Right atrium auricular region (tissue), 2 donors: Measurements from ENCODE around the gene KRT71. TPM values are rescaled to one million over a fixed set of nuclear protein-coding genes. Genes with fewer than 3 reads are reported as not detected.

Experiments
- DNase-seq: peaks from one replicate; pipeline ENCODE4 v3.0.0-alpha.2; 2019; ENCODE audit warnings: low spot score
- H3K27ac ChIP-seq, 2 donors: fragments of 200-600 bp; sonication (generic); 1 replicate in 1 of 2; 2 replicates in 1 of 2; pipeline ENCODE4 v1.5.1; 2016 to 2019
- H3K27me3 ChIP-seq, 2 donors: fragments of 200-600 bp; sonication (generic); one replicate each; pipeline versions ENCODE4 v1.5.1 to v1.6.0; 2017 to 2019
- H3K36me3 ChIP-seq: fragments of 200-600 bp; sonication (generic); one replicate; pipeline ENCODE4 v1.5.1; 2016
- H3K4me1 ChIP-seq, 2 donors: fragments of 200-600 bp; sonication (generic); one replicate each; pipeline versions ENCODE4 v1.5.1 to v1.6.0; 2017 to 2019
- H3K4me3 ChIP-seq, 2 donors: fragments of 200-600 bp; sonication (generic); 1 replicate in 1 of 2; 2 replicates in 1 of 2; pipeline ENCODE4 v1.5.1; 2017 to 2019; ENCODE audit warnings: mild to moderate bottlenecking in 1 of 2, moderate library complexity in 1 of 2
- H3K9me3 ChIP-seq, 2 donors: fragments of 200-600 bp; sonication (generic); one replicate each; pipeline ENCODE4 v1.5.1; 2019
- CTCF ChIP-seq, 2 donors: fragments of 200-600 bp; sonication (generic); IDR thresholded peaks; one replicate each; pipeline ENCODE4 v1.5.1; 2019; ENCODE audit warnings: antibody characterized with exemption in 2 of 2
- total RNA-seq, 2 donors: library from RNA; depleted of rRNA; stranded (reverse); fragments of >200 nt; gene quantifications; one replicate each; pipeline ENCODE4 v1.1.0, GENCODE V29; 2016

The KRT71 gene
- total RNA-seq, 2 donors from 2014 or later, result not detected

GRCh38 chr12:52539821-52540173 is 13.1 kb downstream of the KRT71 start:
- Histone ChIP-seq H3K4me1 (no peaks in the 10 kb centered on the region), H3K9me3 (no peaks in the 10 kb centered on the region), H3K27ac (no peak overlapping the region), H3K36me3 (no peaks in the 10 kb centered on the region), H3K4me3 (no peak overlapping the region), H3K27me3 (no peaks in the 10 kb centered on the region)
- DNase-seq, result no peak
- no peak for TF ChIP-seq CTCF (IDR thresholded peaks at IDR 0.05)

- Histone ChIP-seq H3K4me3 (no peak overlapping the region), H3K4me1 (no peaks in the 10 kb centered on the region), H3K36me3 (no peaks in the 10 kb centered on the region), H3K27ac (no peak overlapping the region), H3K9me3 (no peaks in the 10 kb centered on the region), H3K27me3 (no peaks in the 10 kb centered on the region)
- no peak for DNase-seq
- no peak for TF ChIP-seq CTCF (IDR thresholded peaks at IDR 0.05)
Measured at GRCh38 chr12:52539083-52539820, 13.7 kb downstream of the KRT71 start.

GRCh38 chr12:52537101-52537500 is 15.8 kb downstream of the KRT71 start:
- no peak overlapping the region for H3K4me3 ChIP-seq
- no peaks in the 10 kb centered on the region for H3K27me3 ChIP-seq
- no peak overlapping the region for H3K27ac ChIP-seq
- no peak for DNase-seq
- H3K36me3 ChIP-seq, result no peaks in the 10 kb centered on the region
- no peak for TF ChIP-seq CTCF (IDR thresholded peaks at IDR 0.05)
- no peaks in the 10 kb centered on the region for H3K9me3 ChIP-seq
- no peaks in the 10 kb centered on the region for H3K4me1 ChIP-seq

- TF ChIP-seq CTCF (IDR thresholded peaks at IDR 0.05), result no peak
- Histone ChIP-seq H3K4me3 (no peak overlapping the region), H3K27ac (no peak overlapping the region), H3K9me3 (no peaks in the 10 kb centered on the region), H3K36me3 (no peaks in the 10 kb centered on the region), H3K27me3 (no peaks in the 10 kb centered on the region), H3K4me1 (no peaks in the 10 kb centered on the region)
- DNase-seq, result no peak
Measured at GRCh38 chr12:52535574-52535973, 17.4 kb downstream of the KRT71 start.

- H3K9me3 ChIP-seq, result no peaks in the 10 kb centered on the region
- no peaks in the 10 kb centered on the region for H3K27me3 ChIP-seq
- no peak for DNase-seq
- H3K27ac ChIP-seq, result no peak overlapping the region
- no peaks in the 10 kb centered on the region for H3K36me3 ChIP-seq
- TF ChIP-seq CTCF (IDR thresholded peaks at IDR 0.05), result no peak
- H3K4me3 ChIP-seq, result no peak overlapping the region
- no peaks in the 10 kb centered on the region for H3K4me1 ChIP-seq
Measured at GRCh38 chr12:52534482-52534881, 18.5 kb downstream of the KRT71 start.
